Smooth muscle cell (in vitro differentiated cells): ENCODE measurements around the gene PRCD. TPM values are rescaled to one million over a fixed set of nuclear protein-coding genes. Genes with fewer than 3 reads are reported as not detected.
A peak's percentile ranks its signal among the peaks of the same experiment; 100 is the strongest.
"Not testable (repeated sequence)": the region's sequence is repeated elsewhere in the genome, so short reads cannot be mapped to it uniquely, and the experiment has no call there.

Experiments used
- DNase-seq: peaks from one replicate; lab custom pipeline; 2025; ENCODE audit not compliant: unreplicated experiment; lab: John Stamatoyannopoulos, UW
- H2AFZ ChIP-seq: fragments of 200-600 bp; sonication (generic); 2 replicates; pipeline ENCODE4 v1.6.0; 2016; ENCODE audit warnings: antibody characterized with exemption, low read depth, mild to moderate bottlenecking
- H3F3A ChIP-seq: fragments of 200-600 bp; sonication (generic); 2 replicates; pipeline ENCODE4 v1.6.0; 2017; ENCODE audit warnings: antibody characterized with exemption, low read depth
- H3K27ac ChIP-seq: fragments of 200-600 bp; sonication (generic); 2 replicates; pipeline ENCODE4 v1.5.1; 2016; ENCODE audit warnings: low read depth, mild to moderate bottlenecking
- H3K27me3 ChIP-seq: fragments of 200-600 bp; sonication (generic); 2 replicates; pipeline ENCODE4 v1.6.1; 2016; ENCODE audit warnings: low read depth, mild to moderate bottlenecking
- H3K36me3 ChIP-seq: fragments of 200-600 bp; sonication (generic); 2 replicates; pipeline ENCODE4 v1.5.1; 2016; ENCODE audit warnings: low read depth
- H3K4me1 ChIP-seq: fragments of 200-600 bp; sonication (generic); 2 replicates; pipeline ENCODE4 v1.5.1; 2016; ENCODE audit warnings: low read depth
- H3K4me2 ChIP-seq: fragments of 200-600 bp; sonication (generic); 2 replicates; pipeline ENCODE4 v1.6.0; 2016; ENCODE audit warnings: mild to moderate bottlenecking
- H3K4me3 ChIP-seq: fragments of 200-600 bp; sonication (generic); 2 replicates; pipeline ENCODE4 v1.5.1; 2016; ENCODE audit warnings: mild to moderate bottlenecking
- H3K79me2 ChIP-seq: fragments of 200-600 bp; sonication (generic); 2 replicates; pipeline ENCODE4 v1.6.0; 2016; ENCODE audit warnings: low read depth, mild to moderate bottlenecking
- H3K9ac ChIP-seq: fragments of 200-600 bp; sonication (generic); 2 replicates; pipeline ENCODE4 v1.6.0; 2016; ENCODE audit warnings: low read depth
- H3K9me3 ChIP-seq: fragments of 200-600 bp; sonication (generic); replicated peaks from 2 replicates; pipeline ENCODE4 v1.5.1; 2016; ENCODE audit warnings: low read depth
- H4K20me1 ChIP-seq: fragments of 200-600 bp; sonication (generic); 2 replicates; pipeline ENCODE4 v1.6.0; 2016; ENCODE audit warnings: low read depth
- CTCF ChIP-seq: fragments of 200-600 bp; sonication (generic); IDR thresholded peaks from 2 replicates; pipeline ENCODE4 v1.5.1; 2017; ENCODE audit warnings: borderline replicate concordance, mild to moderate bottlenecking, antibody characterized with exemption; ENCODE audit not compliant: insufficient read depth, poor library complexity, severe bottlenecking
- WGBS: methylation state at CpG from one replicate; pipeline ENCODE4 v1.1.7; 2016; ENCODE audit warnings: low lambda C conversion rate; 5-methylcytosine and 5-hydroxymethylcytosine counted together
- polyA plus RNA-seq: library from polyadenylated mRNA; unstranded; fragments of >200 nt; fragmentation: Nextera tagmentation; extraction: Ambion mirVana; gene quantifications from 2 replicates; pipeline ENCODE4 v1.2.1, GENCODE V29; 2016
- total RNA-seq: library from RNA; depleted of rRNA; stranded (reverse); fragments of >200 nt; gene quantifications from 2 replicates; pipeline ENCODE4 v1.2.3, GENCODE V29; 2014

Gene PRCD
- total and polyA plus RNA-seq, 2 experiments from 2014 or later, result 0.31 to 5.8 TPM

- peaks cover 11% of the 10 kb centered on the region for H3K27me3 ChIP-seq
- peak; percentile 60 for DNase-seq
Measured at GRCh38 chr17:76506408-76507345, 33.2 kb upstream of the PRCD start.

GRCh38 chr17:76508472-76509063 lies 31.3 kb upstream of the PRCD start:
- H3F3A ChIP-seq, H2AFZ ChIP-seq, H3K27ac ChIP-seq, H3K9ac ChIP-seq, DNase-seq, H3K4me3 ChIP-seq, H3K4me1 ChIP-seq, H3K9me3 ChIP-seq, H3K4me2 ChIP-seq, H4K20me1 ChIP-seq, H3K79me2 ChIP-seq, H3K36me3 ChIP-seq: not testable (repeated sequence)
- WGBS, result 85% methylated on average over 14 of the region's 14 CpGs
- peaks cover 11% of the 10 kb centered on the region for H3K27me3 ChIP-seq

More at GRCh38 chr17:76506408-76507345, 33.2 kb upstream of the PRCD start:
- H3K4me2 ChIP-seq, result no peak overlapping the region
- peak; percentile 87 for TF ChIP-seq CTCF
- no peak overlapping the region for H3K9ac ChIP-seq
- no peak overlapping the region for H3K4me3 ChIP-seq
- H3F3A ChIP-seq, result no peaks in the 10 kb centered on the region
- no peaks in the 10 kb centered on the region for H3K79me2 ChIP-seq
- H3K36me3 ChIP-seq, result no peaks in the 10 kb centered on the region
- 32% methylated on average over 21 of the region's 24 CpGs for WGBS
- H3K27ac ChIP-seq, result no peak overlapping the region
- H3K9me3 ChIP-seq, result no peaks in the 10 kb centered on the region
- no peaks in the 10 kb centered on the region for H3K4me1 ChIP-seq
- H4K20me1 ChIP-seq, result no peaks in the 10 kb centered on the region
- H2AFZ ChIP-seq, result no peak overlapping the region

- Histone ChIP-seq H3K9ac (no peak overlapping the region), H3K27ac (no peak overlapping the region), H3K9me3 (no peaks in the 10 kb centered on the region), H3F3A (no peaks in the 10 kb centered on the region), H4K20me1 (no peaks in the 10 kb centered on the region), H3K79me2 (no peaks in the 10 kb centered on the region), H3K4me2 (no peak overlapping the region), H3K4me1 (no peaks in the 10 kb centered on the region), H2AFZ (no peak overlapping the region), H3K36me3 (no peaks in the 10 kb centered on the region), H3K27me3 (peaks cover 11% of the 10 kb centered on the region), H3K4me3 (no peak overlapping the region)
- TF ChIP-seq CTCF, result no peak
- WGBS, result 47% methylated on average over 9 of the region's 9 CpGs
- DNase-seq, result no peak
Measured at GRCh38 chr17:76510831-76511244, 29.0 kb upstream of the PRCD start.

- no peak overlapping the region for H3K27ac ChIP-seq
- WGBS, result 93% methylated on average over 13 of the region's 13 CpGs
- no peak for TF ChIP-seq CTCF
- no peak for DNase-seq
- no peaks in the 10 kb centered on the region for H3K4me1 ChIP-seq
- no peak overlapping the region for H3K4me2 ChIP-seq
- peaks cover 10% of the 10 kb centered on the region for H3K27me3 ChIP-seq
- no peaks in the 10 kb centered on the region for H3K9me3 ChIP-seq
- H3K79me2 ChIP-seq, result no peaks in the 10 kb centered on the region
- H3K36me3 ChIP-seq, result no peaks in the 10 kb centered on the region
- no peak overlapping the region for H3K4me3 ChIP-seq
- no peaks in the 10 kb centered on the region for H3F3A ChIP-seq
- H2AFZ ChIP-seq, result no peak overlapping the region
- H3K9ac ChIP-seq, result no peak overlapping the region
- H4K20me1 ChIP-seq, result no peaks in the 10 kb centered on the region
Measured at GRCh38 chr17:76511668-76512365, 28.0 kb upstream of the PRCD start.
